Hepatocyte (in vitro differentiated cells): Measurements from ENCODE around the gene FNDC1. TPM values are rescaled to one million over a fixed set of nuclear protein-coding genes. Genes with fewer than 3 reads are reported as not detected.

Experiments
- DNase-seq: peaks from one replicate; pipeline ENCODE4 v3.0.0-alpha.2; 2016; ENCODE audit warnings: low spot score
- H2AFZ ChIP-seq: fragments of 200-600 bp; sonication (generic); 2 replicates; pipeline ENCODE4 v1.6.0; 2016; ENCODE audit warnings: antibody characterized with exemption, mild to moderate bottlenecking
- H3K27ac ChIP-seq: fragments of 200-600 bp; sonication (generic); 2 replicates; pipeline ENCODE4 v1.5.1; 2016; ENCODE audit warnings: mild to moderate bottlenecking
- H3K27me3 ChIP-seq: fragments of 200-600 bp; sonication (generic); 2 replicates; pipeline ENCODE4 v1.6.1; 2016
- H3K36me3 ChIP-seq: fragments of 200-600 bp; sonication (generic); replicated peaks from 2 replicates; pipeline ENCODE4 v1.5.1; 2016; ENCODE audit warnings: low read depth; ENCODE audit not compliant: insufficient read depth
- H3K4me1 ChIP-seq: fragments of 200-600 bp; sonication (generic); 2 replicates; pipeline ENCODE4 v1.5.1; 2016; ENCODE audit warnings: mild to moderate bottlenecking, moderate library complexity; ENCODE audit not compliant: insufficient read depth
- H3K4me2 ChIP-seq: fragments of 200-600 bp; sonication (generic); 2 replicates; pipeline ENCODE4 v1.6.0; 2016
- H3K4me3 ChIP-seq: fragments of 200-600 bp; sonication (generic); 2 replicates; pipeline ENCODE4 v1.5.1; 2016; ENCODE audit warnings: mild to moderate bottlenecking
- H3K79me2 ChIP-seq: fragments of 200-600 bp; sonication (generic); 2 replicates; pipeline ENCODE4 v1.6.0; 2017; ENCODE audit warnings: mild to moderate bottlenecking
- H3K9me2 ChIP-seq: fragments of 200-600 bp; sonication (generic); replicated peaks from 2 replicates; pipeline ENCODE4 v1.6.0; 2017; ENCODE audit warnings: mild to moderate bottlenecking; ENCODE audit not compliant: insufficient read depth
- H3K9me3 ChIP-seq: fragments of 200-600 bp; sonication (generic); 2 replicates; pipeline ENCODE4 v1.5.1; 2016; ENCODE audit warnings: low read depth, mild to moderate bottlenecking
- H4K20me1 ChIP-seq: fragments of 200-600 bp; sonication (generic); 2 replicates; pipeline ENCODE4 v1.6.0; 2016; ENCODE audit warnings: mild to moderate bottlenecking; ENCODE audit not compliant: insufficient read depth, poor library complexity, severe bottlenecking
- CTCF ChIP-seq: fragments of 200-600 bp; sonication (generic); IDR thresholded peaks from 2 replicates; pipeline ENCODE4 v1.5.1; 2016; ENCODE audit warnings: antibody characterized with exemption, mild to moderate bottlenecking; ENCODE audit not compliant: poor library complexity
- EZH2 ChIP-seq: fragments of 200-600 bp; sonication (generic); IDR thresholded peaks from 2 replicates; pipeline ENCODE4 v1.6.1; 2016; ENCODE audit warnings: antibody characterized with exemption, mild to moderate bottlenecking, borderline replicate concordance
- EZH2phosphoT487 ChIP-seq: fragments of 200-600 bp; sonication (generic); IDR thresholded peaks from one replicate; pipeline ENCODE4 v1.6.1; 2018; ENCODE audit warnings: antibody characterized with exemption, mild to moderate bottlenecking, low read depth, moderate library complexity; ENCODE audit not compliant: unreplicated experiment, severe bottlenecking
- WGBS: methylation state at CpG from one replicate; pipeline ENCODE4 v1.1.6; 2016; ENCODE audit warnings: low lambda C conversion rate; ENCODE audit errors: missing lambda C conversion rate; 5-methylcytosine and 5-hydroxymethylcytosine counted together
- polyA plus RNA-seq: library from polyadenylated mRNA; unstranded; fragments of >200 nt; fragmentation: Nextera tagmentation; extraction: Ambion mirVana; gene quantifications from 2 replicates; pipeline ENCODE4 v1.2.1, GENCODE V29; 2016
- total RNA-seq: library from RNA; depleted of rRNA; stranded (reverse); fragments of >200 nt; gene quantifications from 2 replicates; pipeline ENCODE4 v1.2.3, GENCODE V29; 2014

The FNDC1 gene
- total and polyA plus RNA-seq, 2 experiments from 2014 or later = 1.3 to 1.7 TPM

- peak; percentile 76 for DNase-seq
- peak; percentile 49 for TF ChIP-seq EZH2
- no peak for TF ChIP-seq CTCF
- peak overlapping the region; percentile 84 for H2AFZ ChIP-seq
- peak overlapping the region; percentile 9 for H3K27ac ChIP-seq
- no peaks in the 10 kb centered on the region for H4K20me1 ChIP-seq
- H3K79me2 ChIP-seq = no peaks in the 10 kb centered on the region
- H3K4me2 ChIP-seq = peak overlapping the region; percentile 95
- 2% methylated on average over 64 of the region's 87 CpGs for WGBS
- H3K27me3 ChIP-seq = peaks cover 81% of the 10 kb centered on the region
- H3K4me3 ChIP-seq = peak overlapping the region; percentile 64
- no peaks in the 10 kb centered on the region for H3K36me3 ChIP-seq
- H3K4me1 ChIP-seq = peaks cover 8% of the 10 kb centered on the region
- H3K9me2 ChIP-seq = no peaks in the 10 kb centered on the region
- no peaks in the 10 kb centered on the region for H3K9me3 ChIP-seq
These were observed 545 bp downstream of the FNDC1 start for GRCh38 chr6:159169557-159170332.

- H3K4me3 ChIP-seq = peak overlapping the region; percentile 8
- no peaks in the 10 kb centered on the region for H3K36me3 ChIP-seq
- no peak for DNase-seq
- 11% methylated on average over 7 of the region's 7 CpGs for WGBS
- peaks cover 81% of the 10 kb centered on the region for H3K27me3 ChIP-seq
- no peaks in the 10 kb centered on the region for H3K79me2 ChIP-seq
- no peaks in the 10 kb centered on the region for H4K20me1 ChIP-seq
- TF ChIP-seq EZH2phosphoT487 (no peak), EZH2 (no peak), CTCF (no peak)
- H3K27ac ChIP-seq = peak overlapping the region; percentile 9
- no peaks in the 10 kb centered on the region for H3K9me3 ChIP-seq
- peak overlapping the region; percentile 95 for H3K4me2 ChIP-seq
- H2AFZ ChIP-seq = peak overlapping the region; percentile 84
- peaks cover 8% of the 10 kb centered on the region for H3K4me1 ChIP-seq
- no peaks in the 10 kb centered on the region for H3K9me2 ChIP-seq
These were observed 1.1 kb downstream of the FNDC1 start for GRCh38 chr6:159170333-159170672.

- DNase-seq = peak; percentile 20
- Histone ChIP-seq H3K79me2 (no peaks in the 10 kb centered on the region), H3K27me3 (peaks cover 76% of the 10 kb centered on the region), H4K20me1 (no peaks in the 10 kb centered on the region), H2AFZ (no peak overlapping the region), H3K4me2 (peak overlapping the region; percentile 95), H3K9me3 (no peaks in the 10 kb centered on the region), H3K4me1 (peaks cover 8% of the 10 kb centered on the region), H3K9me2 (no peaks in the 10 kb centered on the region), H3K27ac (no peak overlapping the region), H3K4me3 (no peak overlapping the region), H3K36me3 (no peaks in the 10 kb centered on the region)
- TF ChIP-seq EZH2 (no peak), EZH2phosphoT487 (no peak), CTCF (no peak)
- 71% methylated on average over 13 of the region's 13 CpGs for WGBS
These were observed 2.0 kb downstream of the FNDC1 start for GRCh38 chr6:159170999-159171712.
